A549 (cell line): ENCODE measurements around the gene NOSIP. TPM values are rescaled to one million over a fixed set of nuclear protein-coding genes. Genes with fewer than 3 reads are reported as not detected.

Experiments used
- ATAC-seq, 2 experiments: fragments of 200-7000 bp in 1 of 2; fragments of >200 bp in 1 of 2; cut with Nextera tagmentation in 1 of 2; cut with Tn5 transposase in 1 of 2; 3 replicates each; pipeline versions ENCODE4 v1.8.0 to v1.9.1; 2018 to 2020; ENCODE audit warnings: mild to moderate bottlenecking in 1 of 2, moderate library complexity in 1 of 2
- CTCF ChIA-PET: fragments of 300-600 bp; sonication (Branson Sonifier 250); formaldehyde crosslinking; extraction: SDS; loops from one replicate; lab custom pipeline; 2021; ENCODE audit warnings: antibody characterized with exemption, inconsistent platforms; lab: Yijun Ruan, JAX
- POLR2A ChIA-PET: fragments of 350-600 bp; formaldehyde crosslinking; extraction: SDS; loops from one replicate; lab custom pipeline; 2021; ENCODE audit warnings: antibody characterized with exemption, inconsistent platforms; lab: Yijun Ruan, JAX
- DNase-seq, 2 experiments: peaks; one replicate each; pipeline versions ENCODE4 v3.0.0 to v3.0.0-alpha.2; 2011 to 2016; ENCODE audit warnings: low read depth in 1 of 2, low spot score in 1 of 2
- FAIRE-seq: peaks from 2 replicates; lab custom pipeline; 2011; peaks lifted over from hg19 to GRCh38; lab: Jason Lieb, UNC
- H3K27ac ChIP-seq, 2 experiments: fragments of >200 bp; sonication (Bioruptor Twin); formaldehyde crosslinking; 3 replicates each; pipeline ENCODE4 v1.5.1; 2016 to 2017
- H3K4me1 ChIP-seq: fragments of >200 bp; sonication (Bioruptor Twin); formaldehyde crosslinking; 3 replicates; pipeline ENCODE4 v1.6.1; 2016
- H3K4me2 ChIP-seq: fragments of >200 bp; sonication (Bioruptor Twin); formaldehyde crosslinking; 3 replicates; pipeline ENCODE4 v1.6.1; 2016
- H3K4me3 ChIP-seq: fragments of >200 bp; sonication (Bioruptor Twin); formaldehyde crosslinking; 3 replicates; pipeline ENCODE4 v1.5.1; 2016
- H3K9me3 ChIP-seq: fragments of >200 bp; sonication (Bioruptor Twin); formaldehyde crosslinking; 3 replicates; pipeline ENCODE4 v1.6.1; 2016
- CBX2 ChIP-seq: fragments of 200-600 bp; sonication (generic); IDR thresholded peaks from 2 replicates; pipeline ENCODE4 v1.6.1; 2016; ENCODE audit warnings: low read depth, mild to moderate bottlenecking, borderline replicate concordance
- CBX8 ChIP-seq: fragments of 200-600 bp; sonication (generic); IDR thresholded peaks from 2 replicates; pipeline ENCODE4 v1.6.1; 2016
- EHF ChIP-seq: fragments of 250-450 bp; sonication (Bioruptor Pico); IDR thresholded peaks from 2 replicates; pipeline ENCODE4 v1.5.0; 2020; ENCODE audit warnings: mild to moderate bottlenecking
- ESRRA ChIP-seq: fragments of 150-350 bp; IDR thresholded peaks from 2 replicates; pipeline ENCODE4 v1.6.1; 2014; ENCODE audit warnings: mild to moderate bottlenecking, low read length, borderline replicate concordance
- JUN ChIP-seq, 2 experiments: fragments of >200 bp; sonication (Bioruptor Twin); formaldehyde crosslinking; IDR thresholded peaks; 2 replicates in 1 of 2; 3 replicates in 1 of 2; pipeline ENCODE4 v1.6.1; 2016 to 2017
- MAFK ChIP-seq: fragments of 450-650 bp; IDR thresholded peaks from 2 replicates; pipeline ENCODE4 v1.6.1; 2014; ENCODE audit not compliant: partially characterized antibody
- MAZ ChIP-seq: fragments of 150-350 bp; IDR thresholded peaks from 2 replicates; pipeline ENCODE4 v1.6.1; 2014; ENCODE audit warnings: antibody characterized with exemption, low read depth, low read length, borderline replicate concordance
- MYC ChIP-seq: IDR thresholded peaks from 2 replicates; pipeline ENCODE4 v1.6.1; 2012; ENCODE audit warnings: mild to moderate bottlenecking, inconsistent platforms, low read length, improper control_type of control experiment, borderline replicate concordance
- NFE2L2 ChIP-seq: fragments of 150-350 bp; conservative IDR thresholded peaks from 2 replicates; pipeline ENCODE4 v1.6.1; 2014; ENCODE audit warnings: low read length
- NPAS2 ChIP-seq: fragments of 250-450 bp; sonication (Bioruptor Pico); IDR thresholded peaks from 2 replicates; pipeline ENCODE4 v1.8.0; 2022; ENCODE audit warnings: mild to moderate bottlenecking, moderate library complexity, borderline replicate concordance
- POLR2A ChIP-seq: IDR thresholded peaks from 2 replicates; pipeline ENCODE4 v1.6.1; 2012; ENCODE audit warnings: mild to moderate bottlenecking, low read length
- RAD21 ChIP-seq, 2 experiments: fragments of >200 bp in 1 of 2; sonication (Bioruptor Twin) in 1 of 2; formaldehyde crosslinking in 1 of 2; IDR thresholded peaks in 1 of 2; conservative IDR thresholded peaks in 1 of 2; 2 replicates in 1 of 2; 3 replicates in 1 of 2; pipeline ENCODE4 v1.6.1; 2012 to 2018; ENCODE audit warnings: inconsistent platforms in 1 of 2
- RNF2 ChIP-seq: fragments of 200-600 bp; sonication (generic); IDR thresholded peaks from 2 replicates; pipeline ENCODE4 v1.6.1; 2016; ENCODE audit warnings: low read depth, mild to moderate bottlenecking, antibody characterized with exemption, moderate library complexity, borderline replicate concordance
- SMC3 ChIP-seq: fragments of >200 bp; sonication (Bioruptor Twin); formaldehyde crosslinking; IDR thresholded peaks from 3 replicates; pipeline ENCODE4 v1.6.1; 2018; ENCODE audit warnings: inconsistent platforms
- ZNF302 ChIP-seq: fragments of 250-450 bp; sonication (Bioruptor Pico); IDR thresholded peaks from 2 replicates; pipeline ENCODE4 v1.9.0; 2021; ENCODE audit warnings: inconsistent platforms, mild to moderate bottlenecking, moderate library complexity
- WGBS: methylation state at CpG from one replicate; pipeline ENCODE4 v1.1.6; 2017; ENCODE audit errors: missing lambda C conversion rate; 5-methylcytosine and 5-hydroxymethylcytosine counted together
- polyA plus RNA-seq, 4 experiments: library from polyadenylated mRNA; depleted of rRNA in 3 of 4; stranded (reverse); fragments of >200 nt; fragmentation: RNase III in 1 of 4; extraction: RNeasy Plus Mini Kit Qiagen cat#74134 plus additional on column Dnase treatment in 1 of 4; gene quantifications; 2 replicates in 3 of 4; 3 replicates in 1 of 4; pipeline ENCODE4 v1.2.3, GENCODE V29; 2011 to 2017
- TF ChIP-seq, protein P1 (sequence below): IDR thresholded peaks from 2 replicates; pipeline ENCODE4 v1.6.1; 2012; ENCODE audit warnings: low read depth, borderline replicate concordance
- TF ChIP-seq, protein P2 (sequence below): fragments of 250-450 bp; sonication (Bioruptor Pico); IDR thresholded peaks from 2 replicates; pipeline ENCODE4 v1.5.0; 2020; ENCODE audit warnings: low read depth, mild to moderate bottlenecking, moderate library complexity
- TF ChIP-seq, protein P3 (sequence below): fragments of 250-450 bp; sonication (Bioruptor Pico); IDR thresholded peaks from 2 replicates; pipeline ENCODE4 v1.5.0; 2021; ENCODE audit warnings: mild to moderate bottlenecking, moderate library complexity, borderline replicate concordance

NOSIP gene
- polyA plus RNA-seq, 2 of the 4 experiments (the other 2 are of a cell fraction): 49.0 to 101 TPM

- ChIA-PET CTCF (interaction anchor here (0.6 to 2.3 kb wide), 7 partner anchors 9 to 51 kb away, joined by 3 to 17 read pairs (median 5); no protein-coding TSS in a partner anchor), POLR2A (interaction anchor here (1.0 kb wide), 1 partner anchor 36 kb away, joined by 4 read pairs; no protein-coding TSS in a partner anchor)
- no peak for DNase-seq
- no peak for FAIRE-seq
- 78% methylated on average over 23 of the region's 25 CpGs for WGBS
- TF ChIP-seq, protein P1, sequence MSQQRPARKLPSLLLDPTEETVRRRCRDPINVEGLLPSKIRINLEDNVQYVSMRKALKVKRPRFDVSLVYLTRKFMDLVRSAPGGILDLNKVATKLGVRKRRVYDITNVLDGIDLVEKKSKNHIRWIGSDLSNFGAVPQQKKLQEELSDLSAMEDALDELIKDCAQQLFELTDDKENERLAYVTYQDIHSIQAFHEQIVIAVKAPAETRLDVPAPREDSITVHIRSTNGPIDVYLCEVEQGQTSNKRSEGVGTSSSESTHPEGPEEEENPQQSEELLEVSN: no peak
- TF ChIP-seq SMC3 (no peak), CBX2 (no peak), JUN (IDR thresholded peaks at IDR 0.05) (no peak), MAZ (no peak), ZNF302 (CRISPR knock-in tag) (no peak)
- TF ChIP-seq, protein P2, sequence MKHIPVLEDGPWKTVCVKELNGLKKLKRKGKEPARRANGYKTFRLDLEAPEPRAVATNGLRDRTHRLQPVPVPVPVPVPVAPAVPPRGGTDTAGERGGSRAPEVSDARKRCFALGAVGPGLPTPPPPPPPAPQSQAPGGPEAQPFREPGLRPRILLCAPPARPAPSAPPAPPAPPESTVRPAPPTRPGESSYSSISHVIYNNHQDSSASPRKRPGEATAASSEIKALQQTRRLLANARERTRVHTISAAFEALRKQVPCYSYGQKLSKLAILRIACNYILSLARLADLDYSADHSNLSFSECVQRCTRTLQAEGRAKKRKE (CRISPR knock-in tag): no peak
- TF ChIP-seq, protein P3, sequence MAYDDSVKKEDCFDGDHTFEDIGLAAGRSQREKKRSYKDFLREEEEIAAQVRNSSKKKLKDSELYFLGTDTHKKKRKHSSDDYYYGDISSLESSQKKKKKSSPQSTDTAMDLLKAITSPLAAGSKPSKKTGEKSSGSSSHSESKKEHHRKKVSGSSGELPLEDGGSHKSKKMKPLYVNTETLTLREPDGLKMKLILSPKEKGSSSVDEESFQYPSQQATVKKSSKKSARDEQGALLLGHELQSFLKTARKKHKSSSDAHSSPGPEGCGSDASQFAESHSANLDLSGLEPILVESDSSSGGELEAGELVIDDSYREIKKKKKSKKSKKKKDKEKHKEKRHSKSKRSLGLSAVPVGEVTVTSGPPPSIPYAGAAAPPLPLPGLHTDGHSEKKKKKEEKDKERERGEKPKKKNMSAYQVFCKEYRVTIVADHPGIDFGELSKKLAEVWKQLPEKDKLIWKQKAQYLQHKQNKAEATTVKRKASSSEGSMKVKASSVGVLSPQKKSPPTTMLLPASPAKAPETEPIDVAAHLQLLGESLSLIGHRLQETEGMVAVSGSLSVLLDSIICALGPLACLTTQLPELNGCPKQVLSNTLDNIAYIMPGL (CRISPR knock-in tag): no peak
- H3K4me3 ChIP-seq: peak overlapping the region; percentile 39; the same call in 2 of the 3 replicates
- H3K4me2 ChIP-seq: peak overlapping the region; percentile 72
- H3K4me1 ChIP-seq: peaks cover 3% of the 10 kb centered on the region; the same call in 1 of the 3 replicates
- no peaks in the 10 kb centered on the region for H3K9me3 ChIP-seq
- no peak for ATAC-seq
- H3K27ac ChIP-seq: peak overlapping the region in 1 of 2 experiments; percentile 62; a peak in 2 of 6 replicates
These were observed 52.1 kb downstream of the NOSIP start for GRCh38 chr19:49528211-49528771.

DNA sequence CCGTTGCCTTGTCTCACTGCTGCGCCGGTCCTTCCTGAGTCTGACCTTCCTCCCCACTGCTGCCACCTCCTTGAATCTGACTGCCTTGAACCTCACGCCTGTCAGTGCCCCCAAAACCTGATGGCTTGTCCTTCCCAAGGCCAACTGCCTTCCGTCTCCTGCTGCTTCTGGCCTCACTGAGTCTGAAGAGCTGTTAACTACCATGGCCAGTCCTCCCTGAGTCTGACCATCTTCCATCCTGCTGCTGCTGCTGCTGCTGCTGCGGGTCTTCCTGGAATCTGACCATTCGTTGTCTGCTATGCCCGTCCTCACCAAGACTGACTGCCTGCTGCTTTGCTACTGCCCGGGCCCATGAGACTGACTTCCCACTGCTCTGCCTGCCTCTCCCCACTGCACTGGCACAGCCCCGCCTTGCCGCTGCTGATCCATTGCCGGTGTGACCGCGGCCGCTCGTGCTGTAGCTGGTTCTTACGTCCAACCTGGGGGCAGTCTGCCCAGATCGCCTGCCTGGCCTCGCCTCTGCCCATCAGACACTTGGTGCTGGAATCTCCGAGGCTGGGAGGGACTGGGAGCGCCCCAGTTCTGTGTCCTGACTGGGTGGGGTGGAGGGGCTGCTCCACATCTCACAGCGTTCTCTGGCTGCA is 55.4 kb downstream of the NOSIP start:
- H3K4me2 ChIP-seq: no peak overlapping the region
- H3K4me1 ChIP-seq: no peaks in the 10 kb centered on the region
- no peak overlapping the region for H3K4me3 ChIP-seq
- no peak overlapping the region for H3K27ac ChIP-seq
- TF ChIP-seq ZNF302 (CRISPR knock-in tag) (no peak), NFE2L2 (no peak)
- no peak for DNase-seq
- no peaks in the 10 kb centered on the region for H3K9me3 ChIP-seq
- ATAC-seq: no peak
- no peak for FAIRE-seq
- WGBS: 78% methylated on average over 20 of the region's 22 CpGs
- ChIA-PET CTCF (interaction anchor here (1.1 to 2.7 kb wide), 3 partner anchors 11 to 45 kb away, joined by 6 to 15 read pairs (median 11); no protein-coding TSS in a partner anchor), POLR2A (no interaction called here)

GRCh38 chr19:49520705-49521319 is 59.5 kb downstream of the NOSIP start:
- Histone ChIP-seq H3K27ac (no peak overlapping the region), H3K4me2 (no peak overlapping the region), H3K4me3 (no peak overlapping the region), H3K9me3 (no peaks in the 10 kb centered on the region), H3K4me1 (no peaks in the 10 kb centered on the region)
- FAIRE-seq (no peak), ATAC-seq (peak in 1 of 2 experiments; percentile 25; a peak in 3 of 6 replicates), DNase-seq (no peak)
- POLR2A ChIA-PET: interaction anchor here (0.7 kb wide), 1 partner anchor 25 kb away, joined by 3 read pairs; the partner anchor contains the start of gene RPS11
- 81% methylated on average over 13 of the region's 13 CpGs for WGBS
- TF ChIP-seq EHF (no peak), MAFK (peak; percentile 63), POLR2A (no peak), CBX2 (no peak)
- CTCF ChIA-PET: interaction anchor here (1.0 to 4.1 kb wide), 11 partner anchors 9 to 50 kb away, joined by 3 to 24 read pairs (median 7); no protein-coding TSS in a partner anchor

- ATAC-seq (no peak), FAIRE-seq (no peak), DNase-seq (no peak)
- WGBS: 87% methylated on average over 3 of the region's 3 CpGs
- Histone ChIP-seq H3K9me3 (no peaks in the 10 kb centered on the region), H3K27ac (no peak overlapping the region), H3K4me3 (no peak overlapping the region), H3K4me2 (no peak overlapping the region), H3K4me1 (0 out of 3 replicates have a peak, but pooled peaks cover 6% of the 10 kb centered on the region)
- CTCF ChIA-PET: interaction anchor here (0.6 to 4.1 kb wide), 8 partner anchors 10 to 319 kb away, joined by 3 to 24 read pairs (median 4); partner anchors contain the start of gene RCN3
- POLR2A ChIA-PET: no interaction called here
- TF ChIP-seq NPAS2 (CRISPR knock-in tag): no peak
- TF ChIP-seq ESRRA: no peak
- TF ChIP-seq, protein P3 (CRISPR knock-in tag): no peak
- TF ChIP-seq MYC: no peak
- no peak for TF ChIP-seq CBX8
- no peak for TF ChIP-seq RAD21 (conservative IDR thresholded peaks at IDR 0.05 in 1 of 2, IDR thresholded peaks at IDR 0.05 in 1 of 2)
- no peak for TF ChIP-seq RNF2
- no peak for TF ChIP-seq CBX2
- TF ChIP-seq, protein P1: no peak
- TF ChIP-seq, protein P2 (CRISPR knock-in tag): no peak
These were observed 62.3 kb downstream of the NOSIP start for GRCh38 chr19:49518033-49518432.
